Measurements from ENCODE around the gene PATJ.

The PATJ gene

GRCh38 chr1:61757950-61758349 lies 15.7 kb downstream of the PATJ start:
- no peak overlapping the region for H3K18ac ChIP-seq (ENCODE audit: low read length)
- H3K79me1 ChIP-seq (ENCODE audit: low read length): no peaks in the 10 kb centered on the region
- no peak overlapping the region for H3K9ac ChIP-seq (ENCODE audit: low read length)
- no peak overlapping the region for H2BK12ac ChIP-seq (ENCODE audit: low read length)
- H3K4me3 ChIP-seq (ENCODE audit: low read depth, low read length): no peak overlapping the region
- H3K9me3 ChIP-seq (ENCODE audit: insufficient read depth, low read depth, low read length): no peaks in the 10 kb centered on the region
- peaks cover 4% of the 10 kb centered on the region for H3K79me2 ChIP-seq (ENCODE audit: control insufficient read depth, insufficient read depth, low read length, poor library complexity)
- H3K27ac ChIP-seq (ENCODE audit: low read depth, low read length): no peak overlapping the region
- no peak overlapping the region for H2BK120ac ChIP-seq (ENCODE audit: insufficient read depth, low read length, poor library complexity)
- no peaks in the 10 kb centered on the region for H3K27me3 ChIP-seq (ENCODE audit: insufficient read depth, low read length)
- H3K4me2 ChIP-seq (ENCODE audit: low read length): no peak overlapping the region
- DNase-seq: peak; percentile 90 to 93
- H3K23ac ChIP-seq (ENCODE audit: low read length): no peak overlapping the region
- WGBS (ENCODE audit: extremely low coverage, insufficient coverage, insufficient read length): no CpG with 5 or more reads among the region's 2 CpGs
- no peaks in the 10 kb centered on the region for H3K4me1 ChIP-seq (ENCODE audit: control insufficient read depth in 1 of 2, insufficient read depth in 2 of 2, low read length in 2 of 2)
- no peak overlapping the region for H3K14ac ChIP-seq (ENCODE audit: low read length)
- H2BK5ac ChIP-seq (ENCODE audit: low read depth, low read length, poor library complexity): no peak overlapping the region
- no peak overlapping the region for H4K12ac ChIP-seq (ENCODE audit: low read depth, low read length)
- H3K4ac ChIP-seq (ENCODE audit: low read depth, low read length): no peak overlapping the region
- H2AFZ ChIP-seq (ENCODE audit: insufficient read depth, low read length, poor library complexity): no peak overlapping the region
- peaks cover 0 to 3% of the 10 kb centered on the region in 2 experiments for H3K36me3 ChIP-seq (ENCODE audit: control insufficient read depth in 1 of 2, insufficient read depth in 2 of 2, low read length in 2 of 2)
- H4K91ac ChIP-seq (ENCODE audit: low read depth, low read length): no peak overlapping the region
- no peak overlapping the region for H2AK5ac ChIP-seq (ENCODE audit: low read length)
- H4K8ac ChIP-seq (ENCODE audit: low read depth, low read length): no peak overlapping the region

GRCh38 chr1:61770131-61770530 lies 27.9 kb downstream of the PATJ start:
- H3K4me2 ChIP-seq (ENCODE audit: low read length): no peak overlapping the region
- no peak overlapping the region for H2AK5ac ChIP-seq (ENCODE audit: low read length)
- no peak overlapping the region for H3K23ac ChIP-seq (ENCODE audit: low read length)
- no CpG with 5 or more reads among the region's 1 CpG for WGBS (ENCODE audit: extremely low coverage, insufficient coverage, insufficient read length)
- H3K4me1 ChIP-seq (ENCODE audit: control insufficient read depth in 1 of 2, insufficient read depth in 2 of 2, low read length in 2 of 2): no peaks in the 10 kb centered on the region
- no peak overlapping the region for H3K9ac ChIP-seq (ENCODE audit: low read length)
- H3K36me3 ChIP-seq (ENCODE audit: control insufficient read depth in 1 of 2, insufficient read depth in 2 of 2, low read length in 2 of 2): peaks cover 13 to 16% of the 10 kb centered on the region in 2 experiments
- H3K4ac ChIP-seq (ENCODE audit: low read depth, low read length): no peak overlapping the region
- H3K27me3 ChIP-seq (ENCODE audit: insufficient read depth, low read length): no peaks in the 10 kb centered on the region
- H3K14ac ChIP-seq (ENCODE audit: low read length): no peak overlapping the region
- H3K79me2 ChIP-seq (ENCODE audit: control insufficient read depth, insufficient read depth, low read length, poor library complexity): no peaks in the 10 kb centered on the region
- H3K79me1 ChIP-seq (ENCODE audit: low read length): no peaks in the 10 kb centered on the region
- no peak overlapping the region for H3K18ac ChIP-seq (ENCODE audit: low read length)
- DNase-seq: no peak
- no peak overlapping the region for H3K4me3 ChIP-seq (ENCODE audit: low read depth, low read length)
- H2BK5ac ChIP-seq (ENCODE audit: low read depth, low read length, poor library complexity): no peak overlapping the region
- no peak overlapping the region for H2BK120ac ChIP-seq (ENCODE audit: insufficient read depth, low read length, poor library complexity)
- no peak overlapping the region for H4K8ac ChIP-seq (ENCODE audit: low read depth, low read length)
- no peaks in the 10 kb centered on the region for H3K9me3 ChIP-seq (ENCODE audit: insufficient read depth, low read depth, low read length)
- no peak overlapping the region for H4K12ac ChIP-seq (ENCODE audit: low read depth, low read length)
- H3K27ac ChIP-seq (ENCODE audit: low read depth, low read length): no peak overlapping the region
- H4K91ac ChIP-seq (ENCODE audit: low read depth, low read length): no peak overlapping the region
- no peak overlapping the region for H2AFZ ChIP-seq (ENCODE audit: insufficient read depth, low read length, poor library complexity)
- no peak overlapping the region for H2BK12ac ChIP-seq (ENCODE audit: low read length)

GRCh38 chr1:61776091-61776490 lies 33.8 kb downstream of the PATJ start:
- no peak overlapping the region for H3K27ac ChIP-seq (ENCODE audit: low read depth, low read length)
- H3K4me3 ChIP-seq (ENCODE audit: low read depth, low read length): no peak overlapping the region
- H2AFZ ChIP-seq (ENCODE audit: insufficient read depth, low read length, poor library complexity): no peak overlapping the region
- no peak overlapping the region for H2BK120ac ChIP-seq (ENCODE audit: insufficient read depth, low read length, poor library complexity)
- peaks cover 13 to 14% of the 10 kb centered on the region in 2 experiments for H3K36me3 ChIP-seq (ENCODE audit: control insufficient read depth in 1 of 2, insufficient read depth in 2 of 2, low read length in 2 of 2)
- H2BK12ac ChIP-seq (ENCODE audit: low read length): no peak overlapping the region
- no peak overlapping the region for H3K14ac ChIP-seq (ENCODE audit: low read length)
- no peak overlapping the region for H4K8ac ChIP-seq (ENCODE audit: low read depth, low read length)
- H2AK5ac ChIP-seq (ENCODE audit: low read length): no peak overlapping the region
- no peaks in the 10 kb centered on the region for H3K9me3 ChIP-seq (ENCODE audit: insufficient read depth, low read depth, low read length)
- no peaks in the 10 kb centered on the region for H3K27me3 ChIP-seq (ENCODE audit: insufficient read depth, low read length)
- H4K12ac ChIP-seq (ENCODE audit: low read depth, low read length): no peak overlapping the region
- no peaks in the 10 kb centered on the region for H3K79me1 ChIP-seq (ENCODE audit: low read length)
- no peak overlapping the region for H3K4ac ChIP-seq (ENCODE audit: low read depth, low read length)
- H3K18ac ChIP-seq (ENCODE audit: low read length): no peak overlapping the region
- no peaks in the 10 kb centered on the region for H3K79me2 ChIP-seq (ENCODE audit: control insufficient read depth, insufficient read depth, low read length, poor library complexity)
- no peak overlapping the region for H3K4me2 ChIP-seq (ENCODE audit: low read length)
- H3K4me1 ChIP-seq (ENCODE audit: control insufficient read depth in 1 of 2, insufficient read depth in 2 of 2, low read length in 2 of 2): no peaks in the 10 kb centered on the region
- H3K23ac ChIP-seq (ENCODE audit: low read length): no peak overlapping the region
- no peak overlapping the region for H3K9ac ChIP-seq (ENCODE audit: low read length)
- H2BK5ac ChIP-seq (ENCODE audit: low read depth, low read length, poor library complexity): no peak overlapping the region
- DNase-seq: no peak
- WGBS (ENCODE audit: extremely low coverage, insufficient coverage, insufficient read length): no CpG with 5 or more reads among the region's 2 CpGs
- H4K91ac ChIP-seq (ENCODE audit: low read depth, low read length): no peak overlapping the region

GRCh38 chr1:61779231-61779630 lies 37.0 kb downstream of the PATJ start:
- Histone ChIP-seq H4K8ac (ENCODE audit: low read depth, low read length) (no peak overlapping the region), H3K4me2 (ENCODE audit: low read length) (no peak overlapping the region), H2BK12ac (ENCODE audit: low read length) (no peak overlapping the region), H2AK5ac (ENCODE audit: low read length) (no peak overlapping the region), H3K27me3 (ENCODE audit: insufficient read depth, low read length) (no peaks in the 10 kb centered on the region), H3K9me3 (ENCODE audit: insufficient read depth, low read depth, low read length) (no peaks in the 10 kb centered on the region), H3K36me3 (ENCODE audit: control insufficient read depth in 1 of 2, insufficient read depth in 2 of 2, low read length in 2 of 2) (peaks cover 9 to 10% of the 10 kb centered on the region in 2 experiments), H2AFZ (ENCODE audit: insufficient read depth, low read length, poor library complexity) (no peak overlapping the region), H3K4me3 (ENCODE audit: low read depth, low read length) (no peak overlapping the region), H4K91ac (ENCODE audit: low read depth, low read length) (no peak overlapping the region), H3K4me1 (ENCODE audit: control insufficient read depth in 1 of 2, insufficient read depth in 2 of 2, low read length in 2 of 2) (no peaks in the 10 kb centered on the region), H3K79me1 (ENCODE audit: low read length) (no peaks in the 10 kb centered on the region), H3K79me2 (ENCODE audit: control insufficient read depth, insufficient read depth, low read length, poor library complexity) (no peaks in the 10 kb centered on the region), H3K23ac (ENCODE audit: low read length) (no peak overlapping the region), H3K4ac (ENCODE audit: low read depth, low read length) (no peak overlapping the region), H3K9ac (ENCODE audit: low read length) (no peak overlapping the region), H3K18ac (ENCODE audit: low read length) (no peak overlapping the region), H3K27ac (ENCODE audit: low read depth, low read length) (no peak overlapping the region), H3K14ac (ENCODE audit: low read length) (no peak overlapping the region), H2BK120ac (ENCODE audit: insufficient read depth, low read length, poor library complexity) (no peak overlapping the region), H2BK5ac (ENCODE audit: low read depth, low read length, poor library complexity) (no peak overlapping the region), H4K12ac (ENCODE audit: low read depth, low read length) (no peak overlapping the region)
- no peak for DNase-seq
- WGBS (ENCODE audit: extremely low coverage, insufficient coverage, insufficient read length): no CpG with 5 or more reads among the region's 2 CpGs

Measured in trophoblast cell (in vitro differentiated cells and primary cell).